Stimulated activated CD4-positive, alpha-beta T cell treated with anti-CD3 and anti-CD28 coated beads, Interleukin-12 subunit alpha, Interleukin-12 subunit beta, amount 100 ng/mL, for 48 hours (primary cell): Measurements from ENCODE around the gene ZBTB33.

ENCODE experiments used
- DNase-seq, 3 donors: peaks; one replicate each; pipeline ENCODE4 v3.0.0-alpha.2; 2020; ENCODE audit warnings: low read depth in 2 of 3, low spot score in 1 of 3

The ZBTB33 gene

DNA sequence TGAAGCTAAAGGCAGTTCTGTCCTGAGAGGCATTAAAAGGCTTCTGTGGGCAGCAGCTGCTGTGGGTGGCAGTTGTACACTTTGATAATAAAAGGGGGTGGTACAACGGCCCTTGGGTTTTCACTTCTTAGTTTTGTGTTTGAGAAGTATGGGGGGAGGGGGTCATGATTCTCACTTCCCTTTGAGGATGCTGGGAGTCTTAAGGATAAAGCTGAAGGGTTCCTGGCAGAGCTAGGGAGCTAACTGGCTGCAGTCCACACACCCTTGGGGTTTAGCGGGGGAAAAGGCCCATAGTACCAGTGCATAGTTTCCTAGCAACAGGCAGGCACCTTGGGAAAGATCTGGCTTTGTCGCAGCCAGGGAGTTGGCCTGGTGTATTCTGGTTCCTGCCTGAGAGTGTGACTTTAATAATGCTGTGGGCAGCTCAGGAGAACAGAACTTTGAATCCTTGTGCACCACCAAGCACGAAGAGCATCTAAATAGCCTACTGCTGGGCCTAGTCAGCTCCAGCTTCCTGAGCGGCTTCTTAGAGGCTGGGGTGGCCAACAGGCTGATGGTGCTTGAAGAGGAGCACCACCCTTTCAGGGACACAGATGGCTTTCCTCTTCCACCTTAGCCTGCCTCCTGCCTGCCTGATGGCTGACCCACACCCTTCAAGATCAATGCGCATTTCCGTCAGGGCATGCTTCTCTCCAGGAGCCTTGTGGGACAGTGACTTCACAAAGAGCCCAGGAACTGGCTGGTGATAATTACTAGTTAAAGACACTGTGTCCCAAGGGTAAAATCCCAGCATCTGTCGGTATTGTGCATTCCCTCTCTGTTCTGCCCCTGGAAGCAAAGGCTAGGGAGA lies 12.5 kb downstream of the ZBTB33 start:
- DNase-seq: no peak

DNA sequence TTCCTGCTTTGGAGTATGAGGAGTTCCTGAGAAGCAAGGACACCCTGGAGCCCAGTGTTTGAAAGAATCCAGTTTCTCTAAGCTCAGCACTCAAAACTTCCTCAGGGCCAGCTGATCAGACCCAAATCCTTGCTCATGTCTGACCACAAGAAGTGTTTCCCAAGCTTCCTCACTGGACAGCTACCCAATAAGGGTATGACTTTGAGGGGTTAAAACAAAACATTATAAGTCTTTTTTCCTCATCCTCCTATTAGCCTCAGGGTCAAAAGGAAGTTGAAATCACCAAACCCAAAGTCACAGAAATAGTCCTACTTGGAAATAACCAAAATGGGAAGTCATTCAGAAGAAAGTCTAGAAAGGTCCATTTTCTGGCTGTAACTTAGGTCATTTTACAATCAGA lies 13.7 kb downstream of the ZBTB33 start:
- DNase-seq: no peak

DNA sequence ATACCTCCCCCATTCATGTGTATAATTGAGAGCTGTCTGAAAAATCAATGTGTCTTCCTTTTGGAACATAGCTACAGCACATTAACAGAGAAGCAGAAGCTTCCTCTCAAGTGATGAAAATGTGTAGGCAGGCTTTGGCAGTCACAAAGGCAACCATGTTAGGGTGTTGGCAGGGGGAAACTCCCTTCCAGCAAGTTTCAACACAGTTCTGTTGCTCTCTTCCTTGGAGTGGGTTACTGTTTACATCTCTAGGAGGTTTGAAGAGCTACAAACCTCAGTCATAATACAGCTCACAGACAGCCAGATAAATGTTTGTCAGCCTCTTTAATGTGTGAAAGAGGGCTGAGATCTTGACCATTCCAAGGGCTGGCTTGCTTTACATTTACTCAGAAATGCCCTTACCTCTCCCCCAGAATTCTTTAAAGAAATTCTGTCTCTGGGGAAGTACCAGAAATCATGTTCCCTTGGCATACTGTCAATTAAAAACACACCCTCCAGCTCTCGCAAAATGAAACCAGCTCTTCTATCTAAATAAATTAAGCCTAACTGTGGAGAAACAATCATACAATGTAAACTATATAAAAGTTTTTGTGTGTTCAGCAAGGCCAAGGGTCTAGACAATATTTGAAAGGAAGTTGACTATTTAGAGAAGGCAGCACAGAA lies 18.9 kb downstream of the ZBTB33 start:
- DNase-seq: no peak

DNA sequence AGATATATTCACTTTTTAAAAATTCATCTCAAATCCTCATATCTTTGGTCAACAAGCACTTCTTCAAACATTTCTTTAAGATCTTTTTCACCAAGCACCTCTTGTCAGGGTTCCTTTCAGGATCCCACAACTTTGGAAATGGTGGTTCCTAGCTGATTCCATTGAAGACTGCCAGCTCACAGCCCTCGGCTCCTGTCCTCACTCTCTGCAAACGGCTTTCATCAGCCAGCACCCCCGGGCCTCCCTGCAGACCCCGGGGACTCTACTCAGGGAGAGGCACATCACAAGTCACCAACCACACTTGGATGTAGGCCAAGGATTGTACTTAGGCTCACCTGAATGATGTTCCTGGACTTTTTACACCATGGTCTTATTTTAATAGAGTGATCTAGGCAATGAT lies 20.0 kb downstream of the ZBTB33 start:
- no peak for DNase-seq

DNA sequence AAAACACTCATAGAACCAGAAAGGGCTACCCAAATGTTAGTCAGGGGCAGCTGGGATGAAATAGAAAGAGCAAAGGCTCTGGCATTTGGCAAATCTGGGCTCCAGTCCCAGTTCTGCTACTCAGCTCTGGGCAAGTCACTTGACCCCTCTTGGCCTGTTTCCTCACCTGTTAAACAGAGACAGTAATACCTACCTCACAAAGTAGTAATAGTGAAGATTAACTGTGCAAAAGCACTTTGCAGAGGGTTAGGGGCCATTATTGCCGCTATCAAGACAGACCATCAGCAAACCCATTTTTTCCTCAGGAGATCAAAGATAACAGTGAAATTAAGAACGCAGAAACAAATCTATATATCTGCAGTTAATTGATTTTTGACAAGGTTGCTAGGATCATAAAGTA lies 20.6 kb downstream of the ZBTB33 start:
- DNase-seq: no peak

DNA sequence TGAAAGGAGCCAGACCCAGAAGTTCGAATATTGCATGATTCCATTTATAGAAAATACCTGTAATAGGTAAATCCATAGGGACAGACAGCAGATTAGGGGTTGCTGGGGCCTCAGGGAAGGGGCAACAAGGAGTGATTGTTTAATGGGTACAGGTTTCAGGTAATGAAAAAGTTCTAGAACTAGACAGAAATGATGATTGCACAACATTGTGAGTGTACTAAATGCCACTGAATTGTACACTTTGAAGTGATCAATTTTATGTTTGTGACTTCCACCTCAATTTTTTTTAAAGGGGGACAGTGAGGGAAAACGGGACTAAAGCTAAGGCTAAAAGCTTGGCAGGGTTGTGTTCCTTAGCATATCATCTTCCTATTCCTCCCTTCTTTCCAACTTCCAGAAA lies 23.5 kb downstream of the ZBTB33 start:
- DNase-seq: no peak

DNA sequence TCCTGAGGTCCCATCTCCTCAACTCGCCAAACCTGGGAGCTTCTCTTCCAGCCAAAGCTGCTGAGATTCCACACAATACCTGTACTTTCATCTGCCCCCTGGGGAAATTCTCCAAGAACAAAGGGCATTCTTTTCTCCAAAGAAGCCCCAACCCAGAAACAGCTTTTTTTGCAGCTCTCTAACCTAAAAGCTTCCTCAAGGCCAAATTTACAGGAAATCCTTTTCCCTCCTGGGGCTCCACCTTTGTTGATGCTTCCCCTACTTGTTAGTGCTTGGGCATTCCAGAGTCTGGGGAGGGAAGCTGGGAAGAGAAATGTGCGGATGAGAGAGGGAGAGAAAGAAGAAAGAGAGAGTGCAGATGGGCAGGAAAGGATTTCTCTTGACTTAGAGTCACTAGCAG lies 24.3 kb downstream of the ZBTB33 start:
- DNase-seq: no peak

DNA sequence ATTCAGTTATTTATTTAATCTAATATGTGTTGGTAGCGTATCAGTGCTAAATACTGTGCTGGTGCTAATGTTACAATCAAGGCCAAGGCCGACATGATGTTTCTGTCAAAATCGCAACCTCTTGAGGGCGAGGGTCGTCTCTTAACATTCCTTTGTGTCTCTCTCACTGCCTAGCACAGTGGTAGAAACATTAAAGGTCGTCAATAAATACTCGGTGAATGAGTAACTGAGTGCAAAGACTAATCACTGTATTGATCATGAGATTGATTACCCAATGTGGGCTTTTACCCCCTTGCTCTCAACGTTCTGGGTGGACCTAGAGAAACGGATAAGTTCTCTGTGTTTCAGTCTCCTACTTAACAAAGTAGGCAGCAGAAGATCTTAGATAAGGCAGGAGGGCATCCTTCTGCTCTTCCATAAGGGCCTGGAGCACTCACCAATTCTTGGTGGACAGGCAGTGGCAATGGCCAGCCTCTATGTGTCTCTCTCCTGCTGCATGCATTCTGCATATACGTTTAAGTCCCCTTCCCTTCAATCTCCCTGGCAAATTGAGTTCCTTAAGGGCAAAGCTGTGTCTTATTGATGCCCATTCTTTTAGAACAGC lies 30.5 kb downstream of the ZBTB33 start:
- DNase-seq: no peak

DNA sequence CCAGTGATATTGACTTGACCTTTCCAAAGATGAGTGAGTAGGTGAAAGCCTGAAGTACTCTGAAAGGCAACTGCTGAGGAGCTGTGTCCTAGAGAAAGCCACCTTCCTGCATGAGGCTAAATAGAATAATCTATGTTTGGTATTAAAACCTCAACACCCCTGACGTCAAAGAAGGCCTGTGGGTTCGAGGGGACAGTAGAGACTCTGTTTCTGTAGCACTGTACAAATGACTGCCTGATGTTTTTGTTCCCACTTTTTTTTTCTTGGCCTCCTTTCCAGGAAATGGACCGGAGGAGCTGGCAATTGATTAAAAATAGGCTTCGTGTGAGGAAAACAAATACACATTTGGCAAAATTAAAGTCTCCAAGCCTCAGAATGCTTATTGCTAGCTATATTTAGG lies 31.1 kb downstream of the ZBTB33 start:
- DNase-seq: no peak

DNA sequence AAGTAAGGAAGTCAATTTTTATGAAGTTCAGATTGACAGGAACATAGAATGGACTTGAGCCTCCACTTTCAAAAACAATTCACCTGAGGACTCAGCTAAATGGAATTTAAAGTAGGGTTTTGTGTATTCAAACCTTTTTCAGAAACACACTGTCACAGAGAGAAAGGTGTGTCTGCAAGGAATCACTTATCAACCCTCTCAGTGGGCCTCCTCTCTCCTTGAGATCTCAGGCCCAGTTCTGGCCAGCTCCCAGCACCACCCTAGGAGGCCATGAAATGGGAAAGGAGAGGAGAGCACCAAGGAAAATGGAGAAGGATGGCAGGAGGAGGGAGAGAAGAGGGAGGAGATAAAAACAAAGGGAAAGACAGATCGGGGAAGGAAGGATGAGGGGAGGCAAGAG lies 32.1 kb downstream of the ZBTB33 start:
- no peak for DNase-seq

DNA sequence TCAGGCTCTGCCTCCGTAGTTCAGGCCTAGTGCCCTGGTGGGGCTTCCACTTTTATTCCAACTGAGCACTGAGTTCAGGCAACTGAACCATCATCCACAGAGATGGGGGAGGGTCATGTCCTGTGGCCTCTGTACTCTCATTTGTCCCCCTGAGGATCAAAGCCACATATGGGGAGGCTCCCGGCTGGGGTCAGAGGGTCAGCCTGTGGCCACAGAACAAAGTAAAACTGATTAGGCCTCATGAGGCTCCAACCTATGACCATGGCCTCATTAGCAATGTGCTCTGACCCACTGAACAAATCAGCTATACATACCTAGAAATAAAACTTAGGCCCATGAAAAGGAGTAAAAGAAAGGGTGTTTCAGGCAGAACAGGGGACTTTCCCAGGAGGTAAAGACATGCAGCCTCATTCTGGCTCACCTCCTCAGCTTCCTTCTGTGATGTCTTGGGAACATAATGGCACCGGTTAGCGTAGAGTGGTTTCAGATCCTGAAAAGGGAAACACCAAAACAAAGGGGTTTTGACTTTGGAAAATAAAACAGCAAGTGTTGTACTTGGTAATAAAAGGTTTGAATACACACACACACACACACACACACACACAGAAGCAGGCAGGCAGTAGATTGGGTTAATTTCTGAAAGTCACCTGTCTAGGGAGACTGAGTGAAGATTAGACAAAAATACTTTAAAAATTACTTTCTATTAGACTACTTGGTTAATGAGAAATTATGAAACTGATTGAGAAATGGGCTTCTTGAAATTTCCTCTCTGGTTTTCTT lies 36.3 kb downstream of the ZBTB33 start:
- no peak for DNase-seq

DNA sequence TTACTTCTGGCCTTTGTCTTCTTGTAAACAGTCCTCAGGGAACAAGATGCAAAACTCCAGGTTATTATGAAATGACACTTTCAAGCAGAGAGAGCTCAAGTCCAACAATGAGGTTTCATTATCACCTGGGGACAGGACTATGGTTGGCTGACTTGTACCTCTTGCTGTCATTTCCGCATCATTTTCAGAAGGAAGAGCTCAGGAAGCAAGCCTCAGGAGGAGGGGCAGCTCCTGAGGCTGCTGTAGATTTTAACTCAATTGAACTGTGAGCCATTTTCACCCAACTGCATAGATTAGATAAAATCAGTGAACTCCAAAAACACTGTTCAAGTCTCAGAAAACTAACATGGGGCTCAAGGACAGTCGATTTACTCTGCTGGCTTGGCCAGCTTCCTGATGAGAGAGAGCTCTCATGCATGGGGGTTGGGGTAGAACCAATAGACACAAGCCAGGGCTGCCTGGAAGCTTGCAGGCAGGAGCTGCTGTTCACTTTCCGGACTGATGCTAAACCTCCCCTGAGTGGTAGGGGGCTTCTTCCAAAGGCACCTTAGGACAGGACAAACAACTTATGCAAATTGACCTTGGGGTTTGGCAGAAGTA lies 37.0 kb downstream of the ZBTB33 start:
- DNase-seq: no peak

DNA sequence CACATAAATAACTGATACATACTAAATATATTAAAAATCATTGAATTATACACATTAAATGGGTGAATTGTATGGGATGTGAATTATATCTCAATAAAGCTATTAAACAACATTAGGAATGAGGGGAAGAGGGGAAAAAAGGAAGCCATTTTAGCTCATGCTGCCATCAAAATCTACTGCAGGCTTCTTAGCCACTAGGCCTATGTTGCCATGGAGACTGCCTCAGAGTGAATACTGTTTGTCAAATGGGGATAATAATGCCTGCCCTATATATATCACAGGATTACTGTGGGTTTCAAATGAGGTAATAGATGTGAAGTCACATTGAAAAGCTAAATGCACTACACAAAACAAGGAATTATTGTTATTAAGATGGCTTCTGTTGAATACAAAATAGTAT lies 39.5 kb downstream of the ZBTB33 start:
- DNase-seq: no peak

DNA sequence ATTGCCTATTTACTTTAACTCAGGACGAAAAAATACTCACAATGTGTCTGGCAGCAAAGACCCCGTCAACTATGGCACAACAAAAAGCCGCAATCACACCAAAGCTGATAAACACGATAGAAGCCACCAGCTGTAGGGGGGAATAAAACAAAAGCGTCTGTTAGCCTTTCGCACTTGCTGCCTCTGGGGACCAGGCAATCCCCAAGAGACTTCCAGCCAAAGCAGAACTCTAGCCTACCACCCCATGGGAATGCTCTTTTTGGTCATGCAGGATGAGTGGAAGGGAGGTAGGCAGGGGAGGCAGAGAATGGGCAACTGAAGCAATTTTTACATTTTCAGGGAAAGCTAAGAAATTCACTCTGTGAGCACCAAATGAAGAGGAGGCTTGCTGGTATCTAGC lies 40.6 kb downstream of the ZBTB33 start:
- DNase-seq: no peak

DNA sequence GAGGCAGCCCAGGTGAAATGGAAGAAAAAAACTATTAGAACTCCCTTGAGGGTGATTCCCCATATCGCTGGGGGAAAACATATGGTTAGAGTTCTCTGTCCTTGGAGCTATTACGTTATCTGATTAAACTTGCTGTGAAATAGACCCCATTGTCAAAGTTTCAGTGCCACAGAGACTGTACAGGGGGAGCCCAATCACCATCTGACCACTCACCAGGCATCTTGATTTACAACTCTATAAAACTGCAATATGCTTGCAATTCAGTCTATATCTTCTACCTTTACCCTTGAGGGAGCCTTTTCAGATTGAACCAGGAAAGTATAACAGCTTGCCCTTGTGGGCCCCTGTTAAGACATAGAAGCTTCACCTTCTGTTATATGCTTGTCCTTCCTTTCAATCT lies 42.4 kb downstream of the ZBTB33 start:
- DNase-seq: no peak

DNA sequence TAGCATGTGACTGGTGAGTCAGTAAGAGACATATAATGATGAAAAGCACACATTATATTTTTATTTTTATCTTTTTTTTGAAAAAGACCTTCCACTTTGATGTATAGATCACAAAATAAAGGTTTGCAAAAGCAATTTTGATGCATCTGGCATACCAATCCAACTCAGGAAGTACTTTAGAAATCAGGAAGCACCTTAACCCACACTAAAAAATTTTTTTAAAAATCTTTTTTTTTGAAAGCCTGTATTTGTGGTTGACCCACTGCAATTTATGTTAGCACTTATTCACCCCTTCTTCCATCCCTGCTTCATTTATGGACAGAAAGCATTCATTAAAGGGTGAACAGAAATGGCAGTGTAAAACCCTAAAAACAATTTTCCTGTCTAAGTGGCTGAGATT lies 44.0 kb downstream of the ZBTB33 start:
- no peak for DNase-seq

DNA sequence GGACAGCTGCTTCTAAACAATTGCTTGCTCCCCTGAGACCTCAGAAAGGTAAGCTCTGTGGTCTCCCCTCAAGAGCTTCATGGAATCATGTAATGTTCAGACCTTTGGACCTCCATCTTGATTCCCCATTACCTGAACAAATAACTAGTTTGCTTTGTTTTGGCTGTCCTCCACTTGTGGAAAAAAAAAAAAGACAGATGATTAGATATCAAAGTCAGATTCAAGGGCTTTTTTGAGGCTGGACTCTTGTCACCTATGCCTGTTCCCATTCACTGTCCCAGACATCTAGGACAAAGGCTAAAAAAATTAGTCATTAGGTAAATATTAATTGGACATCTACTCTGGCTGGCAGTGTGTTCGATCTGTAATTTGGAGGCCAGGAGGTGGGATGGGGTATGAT lies 47.3 kb downstream of the ZBTB33 start:
- DNase-seq: no peak

DNA sequence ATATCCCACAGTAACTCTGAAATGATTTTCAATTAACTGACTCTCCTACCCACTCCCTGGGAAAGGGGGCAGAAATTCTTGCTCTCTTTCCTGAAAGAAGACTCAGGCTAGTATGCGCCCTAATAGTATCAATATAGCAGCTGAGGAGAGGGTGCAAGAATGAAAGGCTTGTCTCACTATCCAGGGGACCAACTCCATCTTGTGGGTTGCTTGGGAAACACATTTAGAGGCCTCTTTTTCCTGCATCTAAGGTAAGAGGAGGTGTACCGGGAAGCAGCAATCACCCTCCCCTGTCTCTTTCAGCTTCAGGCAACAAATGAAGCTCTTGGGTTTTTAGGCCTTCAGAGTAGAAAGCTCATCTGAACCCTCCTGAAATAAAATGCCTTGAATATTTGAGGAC lies 49.3 kb downstream of the ZBTB33 start:
- no peak for DNase-seq

DNA sequence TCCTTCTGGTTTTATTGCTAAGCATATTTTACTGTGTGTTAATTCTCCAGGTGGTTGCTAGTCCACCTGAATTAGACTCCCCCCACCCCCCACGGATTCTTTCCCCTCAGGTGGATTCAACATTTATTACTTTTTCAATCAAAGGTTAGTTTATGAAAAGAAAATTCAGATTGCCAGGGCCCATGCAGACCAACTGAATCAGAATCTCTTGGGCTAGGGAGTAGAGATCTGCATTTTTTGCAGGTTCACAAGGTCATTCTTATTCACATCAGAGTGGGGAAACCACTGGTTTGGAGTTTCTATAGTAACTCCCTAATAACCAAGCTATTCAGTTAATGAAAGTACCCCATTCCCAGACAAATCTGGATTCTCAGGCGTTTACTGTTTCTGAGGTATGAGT lies 50.9 kb downstream of the ZBTB33 start:
- no peak for DNase-seq

DNA sequence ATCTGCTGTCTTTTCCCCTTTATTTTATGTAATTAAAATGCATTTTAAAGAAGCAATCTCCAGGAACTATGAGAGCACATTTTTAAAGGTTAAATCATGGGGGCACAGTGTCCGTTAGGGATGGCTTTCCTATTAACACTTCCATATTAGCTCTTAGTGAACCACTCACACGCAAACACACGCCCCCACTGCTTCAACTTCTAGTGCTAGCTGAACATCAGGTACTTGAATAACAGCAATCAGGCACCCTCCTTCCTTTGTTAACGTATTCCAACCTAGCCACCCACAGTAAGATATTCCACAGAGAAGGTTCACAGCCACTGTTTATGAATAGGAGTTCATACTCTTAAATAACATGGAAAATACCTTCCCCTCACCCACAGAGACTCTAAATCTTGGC lies 51.3 kb downstream of the ZBTB33 start:
- DNase-seq: no peak

DNA sequence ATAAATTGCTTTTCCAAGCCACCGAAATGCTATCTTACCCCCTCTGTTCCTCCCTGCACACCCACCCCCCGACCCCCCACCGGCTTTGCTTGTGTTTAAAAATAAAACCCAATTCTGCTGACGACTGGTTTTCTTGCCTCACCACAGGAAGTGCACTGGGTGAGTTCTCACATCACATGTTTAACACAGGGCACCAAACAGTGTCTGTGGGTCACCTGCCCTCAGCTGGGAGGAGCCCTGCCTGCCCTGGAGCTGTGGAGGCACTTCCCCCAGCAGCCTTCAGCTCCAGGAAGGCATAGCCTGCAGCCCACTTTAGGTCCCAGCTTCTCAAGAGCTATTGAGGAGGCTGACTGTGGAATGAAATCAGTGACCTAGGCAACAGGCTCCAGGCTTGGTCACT lies 51.8 kb downstream of the ZBTB33 start:
- no peak for DNase-seq
